ENCODE results near the gene TOP3A. TPM values are rescaled to one million over a fixed set of nuclear protein-coding genes. Genes with fewer than 3 reads are reported as not detected.
A peak's percentile ranks its signal among the peaks of the same experiment; 100 is the strongest.

TOP3A gene
- total and polyA plus RNA-seq, 12 donors = 8.2 to 15.6 (median 12.4) TPM

DNA sequence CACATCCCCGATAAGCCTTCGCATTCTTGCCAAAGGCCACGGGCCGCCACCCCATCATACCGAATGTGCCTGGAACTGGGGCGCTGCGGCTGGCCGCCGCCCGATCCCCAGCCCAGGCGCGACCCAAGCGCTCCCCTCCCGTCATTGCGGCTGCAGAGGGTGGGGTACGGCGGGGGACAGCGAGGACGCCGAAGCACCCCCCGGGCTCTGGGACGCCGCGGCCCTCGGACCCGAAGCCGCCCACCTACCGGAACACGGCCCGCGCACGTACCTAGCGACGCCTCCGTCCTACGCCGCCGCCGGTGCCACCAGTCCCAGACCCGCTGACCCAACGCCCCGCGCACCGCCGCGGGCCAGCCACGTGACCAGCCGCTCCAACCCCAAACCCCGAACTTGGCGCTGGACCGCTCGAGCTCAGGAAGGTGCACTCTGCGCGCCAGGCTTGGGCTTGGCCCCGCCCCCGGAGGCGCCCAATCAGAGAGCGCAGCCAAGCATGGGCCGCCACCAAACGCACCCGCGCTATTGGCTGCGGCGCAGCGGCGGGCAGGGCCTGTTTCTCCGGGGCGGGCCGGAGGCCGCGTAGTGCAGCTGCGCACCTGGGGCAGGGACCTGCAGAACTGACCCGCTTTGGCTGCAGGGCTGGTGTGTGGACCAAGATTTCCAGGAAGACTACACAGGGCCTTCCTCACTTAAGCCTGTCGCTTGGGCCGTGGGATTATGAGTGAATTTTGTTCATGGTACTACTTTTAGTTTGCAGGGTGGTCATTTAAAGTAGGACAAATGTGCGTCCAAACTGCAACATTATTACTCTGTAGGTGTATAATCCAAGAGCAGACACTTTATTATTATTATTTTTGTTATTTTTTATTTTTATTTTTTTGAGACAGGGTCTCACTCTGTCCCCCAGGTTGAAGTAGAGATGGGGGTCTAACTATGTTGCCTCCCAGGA, 48.6 kb upstream of the TOP3A start, which contains the start of gene SHMT1:
Gene SHMT1, minus strand, starts transcription at position 450 of the 949 bp plus-strand sequence. CDS start 7,569 bp downstream, outside the sequence.
- peak; percentile 90 to 94 for DNase-seq
- TF ChIP-seq, protein P1, sequence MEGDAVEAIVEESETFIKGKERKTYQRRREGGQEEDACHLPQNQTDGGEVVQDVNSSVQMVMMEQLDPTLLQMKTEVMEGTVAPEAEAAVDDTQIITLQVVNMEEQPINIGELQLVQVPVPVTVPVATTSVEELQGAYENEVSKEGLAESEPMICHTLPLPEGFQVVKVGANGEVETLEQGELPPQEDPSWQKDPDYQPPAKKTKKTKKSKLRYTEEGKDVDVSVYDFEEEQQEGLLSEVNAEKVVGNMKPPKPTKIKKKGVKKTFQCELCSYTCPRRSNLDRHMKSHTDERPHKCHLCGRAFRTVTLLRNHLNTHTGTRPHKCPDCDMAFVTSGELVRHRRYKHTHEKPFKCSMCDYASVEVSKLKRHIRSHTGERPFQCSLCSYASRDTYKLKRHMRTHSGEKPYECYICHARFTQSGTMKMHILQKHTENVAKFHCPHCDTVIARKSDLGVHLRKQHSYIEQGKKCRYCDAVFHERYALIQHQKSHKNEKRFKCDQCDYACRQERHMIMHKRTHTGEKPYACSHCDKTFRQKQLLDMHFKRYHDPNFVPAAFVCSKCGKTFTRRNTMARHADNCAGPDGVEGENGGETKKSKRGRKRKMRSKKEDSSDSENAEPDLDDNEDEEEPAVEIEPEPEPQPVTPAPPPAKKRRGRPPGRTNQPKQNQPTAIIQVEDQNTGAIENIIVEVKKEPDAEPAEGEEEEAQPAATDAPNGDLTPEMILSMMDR (IDR thresholded peaks at IDR 0.05) = no peak
- peak; percentile 99 to 100 (median 100) for ATAC-seq

DNA sequence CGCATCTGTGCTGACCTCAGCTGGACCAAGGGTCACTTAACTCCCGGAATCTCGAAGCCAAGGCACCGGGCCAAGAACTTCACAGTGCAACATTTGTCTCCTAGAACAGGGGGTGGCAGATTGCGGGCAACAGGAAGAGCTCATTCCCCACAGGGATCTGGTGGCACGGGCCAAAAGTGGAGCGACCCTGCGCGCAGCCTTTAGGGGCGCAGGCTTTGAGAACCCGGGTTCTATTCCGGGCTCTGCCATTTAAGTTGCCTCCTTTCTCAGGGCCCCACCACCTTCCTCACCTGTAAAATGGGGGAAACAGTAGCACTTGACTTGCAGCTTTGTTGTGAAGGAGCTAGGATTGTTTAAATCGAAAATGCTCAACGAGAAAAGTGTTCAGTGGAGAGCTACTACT, 47.9 kb upstream of the TOP3A start:
- H3K27ac ChIP-seq = peak overlapping the region in 9 of 10 donors; percentile 23 to 83 (median 74)
- H3K9me3 ChIP-seq = peaks cover 0 to 5% (median 0%) of the 10 kb centered on the region in 11 donors
- peak; percentile 50 to 65 for DNase-seq
- peaks cover 0 to 15% (median 0%) of the 10 kb centered on the region in 9 donors for H3K36me3 ChIP-seq
- TF ChIP-seq, protein P1 (IDR thresholded peaks at IDR 0.05) = no peak
- H3K4me3 ChIP-seq = peak overlapping the region; percentile 60 to 98 (median 84)
- intact Hi-C loops (cut with DNase I) = loop anchor here in 2 of 10 donors (2.0 kb wide), 1 partner anchor 48 kb away; the partner anchor contains the start of genes SMCR8 (in 2 of the 2) and TOP3A (in 2 of the 2)
- peak in 6 of 8 donors; percentile 11 to 32 (median 24) for ATAC-seq
- WGBS, 2 donors = 5 to 8% methylated on average over 14 of the region's 14 CpGs
- H3K27me3 ChIP-seq = no peaks in the 10 kb centered on the region
- peaks cover 0 to 24% (median 13%) of the 10 kb centered on the region in 9 donors for H3K4me1 ChIP-seq

More for the DNA sequence above, 48.6 kb upstream of the TOP3A start, which contains the start of gene SHMT1:
- Histone ChIP-seq H3K36me3 (peaks cover 0 to 14% (median 0%) of the 10 kb centered on the region in 9 donors), H3K27me3 (no peaks in the 10 kb centered on the region), H3K9me3 (peaks cover 0 to 5% (median 0%) of the 10 kb centered on the region in 11 donors), H3K27ac (peak within 1 kb of the TSS in 9 of 10 donors; percentile 23 to 83 (median 74)), H3K4me1 (peaks cover 0 to 24% (median 13%) of the 10 kb centered on the region in 9 donors), H3K4me3 (peak within 1 kb of the TSS; percentile 60 to 98 (median 84))
- 0 to 1% methylated on average over 76 of the region's 76 CpGs for WGBS, 2 donors
- intact Hi-C loops (cut with DNase I) = loop anchor here in 2 of 10 donors (2.0 kb wide), 1 partner anchor 49 kb away; the partner anchor contains the start of genes SMCR8 (in 2 of the 2) and TOP3A (in 2 of the 2)

DNA sequence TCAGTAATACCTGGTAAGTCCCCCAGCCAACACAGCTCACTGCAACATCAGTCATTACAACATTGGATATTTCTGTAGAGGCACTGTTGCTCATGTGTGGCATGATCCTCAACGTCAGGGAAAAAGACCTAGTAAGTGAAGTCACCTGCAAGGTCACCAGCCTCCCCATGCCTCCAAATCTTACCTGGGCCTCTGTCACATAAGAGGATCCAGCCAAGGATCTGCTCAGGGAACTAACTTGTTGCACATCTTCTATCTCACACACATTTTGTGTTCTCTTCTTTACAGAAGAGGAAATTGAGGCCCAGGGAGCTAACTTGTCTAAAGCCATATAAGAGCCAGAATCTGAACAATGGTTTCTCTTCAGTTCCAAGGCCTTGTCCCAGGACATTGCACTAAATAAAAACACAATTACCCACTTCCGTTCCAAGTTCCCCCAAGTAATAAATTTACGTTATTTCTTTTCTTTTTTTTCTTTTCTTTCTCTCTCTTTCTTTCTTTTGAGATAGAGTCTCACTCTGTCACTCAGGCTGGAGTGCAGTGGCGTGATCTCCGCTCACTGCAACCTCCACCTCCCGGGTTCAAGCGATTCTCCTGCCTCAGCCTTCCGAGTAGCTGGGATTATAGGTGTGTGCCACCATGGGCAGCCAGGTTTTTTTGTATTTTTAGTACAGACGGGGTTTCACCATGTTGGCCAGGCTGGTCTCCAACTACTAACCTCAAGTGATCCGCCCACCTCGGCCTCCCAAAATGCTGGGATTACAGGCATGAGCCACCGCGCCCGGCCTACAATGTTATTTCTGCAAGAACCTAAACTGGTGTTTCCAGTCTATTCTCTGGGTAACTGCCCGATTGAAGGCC, 47.3 kb upstream of the TOP3A start:
- ATAC-seq (no peak), DNase-seq (no peak)
- Histone ChIP-seq H3K4me1 (peaks cover 0 to 24% (median 13%) of the 10 kb centered on the region in 9 donors), H3K27me3 (no peaks in the 10 kb centered on the region), H3K36me3 (peaks cover 0 to 15% (median 0%) of the 10 kb centered on the region in 9 donors), H3K27ac (peak overlapping the region in 6 of 10 donors; percentile 65 to 81 (median 75)), H3K9me3 (peaks cover 0 to 5% (median 0%) of the 10 kb centered on the region in 11 donors), H3K4me3 (peak overlapping the region; percentile 60 to 98 (median 84))
- TF ChIP-seq, protein P1 (IDR thresholded peaks at IDR 0.05) = no peak
- intact Hi-C loops (cut with DNase I) = loop anchor here in 2 of 10 donors (2.0 kb wide), 1 partner anchor 47 kb away; the partner anchor contains the start of genes SMCR8 (in 2 of the 2) and TOP3A (in 2 of the 2)
- WGBS, 2 donors = 62 to 66% methylated on average over 15 of the region's 15 CpGs
